Suprapubic skin (tissue), 4 donors: ENCODE results near the gene CAMK1D. TPM values are rescaled to one million over a fixed set of nuclear protein-coding genes. Genes with fewer than 3 reads are reported as not detected.
"Not testable (repeated sequence)": the region's sequence is repeated elsewhere in the genome, so short reads cannot be mapped to it uniquely, and the experiment has no call there.

Source experiments
- DNase-seq, 2 donors: peaks; one replicate each; pipeline ENCODE4 v3.0.0-alpha.2; 2019; ENCODE audit warnings: low spot score in 2 of 2
- H3K27ac ChIP-seq: fragments of 200-600 bp; sonication (generic); one replicate; pipeline ENCODE4 v1.5.1; 2019
- H3K27me3 ChIP-seq: fragments of 200-600 bp; sonication (generic); one replicate; pipeline ENCODE4 v1.5.1; 2019
- H3K36me3 ChIP-seq: fragments of 200-600 bp; sonication (generic); one replicate; pipeline ENCODE4 v1.5.1; 2019
- H3K4me1 ChIP-seq: fragments of 200-600 bp; sonication (generic); one replicate; pipeline ENCODE4 v1.5.1; 2019
- H3K4me3 ChIP-seq: fragments of 200-600 bp; sonication (generic); one replicate; pipeline ENCODE4 v1.5.1; 2019; ENCODE audit warnings: mild to moderate bottlenecking
- H3K9me3 ChIP-seq: fragments of 200-600 bp; sonication (generic); one replicate; pipeline ENCODE4 v1.5.1; 2019
- CTCF ChIP-seq, 2 donors: fragments of 200-600 bp in 1 of 2; fragments of 450-650 bp in 1 of 2; sonication (generic) in 1 of 2; IDR thresholded peaks; one replicate each; pipeline ENCODE4 v1.5.1; 2016 to 2019; ENCODE audit warnings: antibody characterized with exemption in 2 of 2, mild to moderate bottlenecking in 1 of 2, moderate library complexity in 1 of 2
- EP300 ChIP-seq: sonication (generic); formaldehyde crosslinking; IDR thresholded peaks from one replicate; pipeline ENCODE4 v1.6.1; 2017; ENCODE audit warnings: antibody characterized with exemption
- POLR2A ChIP-seq, 2 donors: fragments of 450-650 bp; IDR thresholded peaks; one replicate each; pipeline ENCODE4 v1.6.1; 2017; ENCODE audit warnings: antibody characterized with exemption in 2 of 2, mild to moderate bottlenecking in 2 of 2, moderate library complexity in 2 of 2
- POLR2AphosphoS5 ChIP-seq, 3 donors: sonication (generic); formaldehyde crosslinking; IDR thresholded peaks; one replicate each; pipeline ENCODE4 v1.6.1; 2017; ENCODE audit warnings: antibody characterized with exemption in 3 of 3
- WGBS: methylation state at CpG from one replicate; pipeline ENCODE4 v1.1.5; 2018; 5-methylcytosine and 5-hydroxymethylcytosine counted together
- total RNA-seq, 4 donors: library from RNA; depleted of rRNA; stranded (reverse); fragments of >200 nt; gene quantifications; one replicate each; pipeline ENCODE4 v1.1.0, GENCODE V29; 2016

Gene CAMK1D
- total RNA-seq, 4 donors from 2014 or later: 26.4 to 31.3 (median 30.2) TPM

DNA sequence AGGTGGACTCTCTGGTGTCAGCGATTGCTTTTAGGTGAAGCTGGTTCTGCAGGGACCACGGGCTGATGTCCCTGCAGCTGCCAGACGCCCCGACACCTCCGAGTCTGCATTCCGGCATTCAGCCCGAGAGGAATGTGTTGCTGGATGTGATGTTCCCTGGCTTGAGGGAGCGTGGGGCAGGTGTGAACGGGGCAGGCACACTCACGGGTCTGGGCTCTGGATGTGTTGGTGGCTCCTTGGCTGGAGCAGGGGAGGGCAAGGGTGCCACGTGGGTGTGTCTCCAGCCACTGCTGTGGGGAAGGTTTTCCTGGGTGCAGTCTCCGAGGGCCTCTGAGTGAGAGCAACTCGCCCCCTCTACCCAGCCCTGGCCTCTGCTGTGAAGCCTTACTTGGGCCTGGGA is 140.5 kb downstream of the CAMK1D start:
- no peaks in the 10 kb centered on the region for H3K9me3 ChIP-seq
- H3K27ac ChIP-seq: no peak overlapping the region
- TF ChIP-seq POLR2AphosphoS5 (IDR thresholded peaks at IDR 0.05) (no peak), CTCF (IDR thresholded peaks at IDR 0.05) (no peak), POLR2A (IDR thresholded peaks at IDR 0.05) (no peak), EP300 (no peak)
- no peak overlapping the region for H3K4me3 ChIP-seq
- no peaks in the 10 kb centered on the region for H3K4me1 ChIP-seq
- no peaks in the 10 kb centered on the region for H3K36me3 ChIP-seq
- WGBS: 56% methylated on average over 9 of the region's 13 CpGs
- no peak for DNase-seq
- H3K27me3 ChIP-seq: no peaks in the 10 kb centered on the region

DNA sequence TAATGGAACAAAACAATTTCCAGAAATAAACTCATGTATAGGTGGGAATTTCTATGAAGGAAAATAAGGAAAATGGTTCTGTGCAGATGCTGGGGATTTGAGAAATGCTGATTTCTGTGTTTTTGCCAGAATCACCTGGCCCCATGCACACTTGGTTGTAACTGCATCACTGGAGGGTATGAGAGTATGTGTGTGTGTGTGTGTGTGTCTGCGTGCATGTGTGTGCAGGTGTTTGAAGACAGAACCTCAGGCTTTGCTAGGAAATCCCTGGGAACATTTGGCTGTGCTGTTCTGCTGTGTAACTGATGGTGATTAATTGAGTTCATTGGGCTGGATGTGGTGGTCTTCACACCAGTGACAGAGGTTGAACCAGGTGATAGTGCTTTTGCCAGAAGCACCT is 141.6 kb downstream of the CAMK1D start:
- no peak for DNase-seq
- H3K27ac ChIP-seq: no peak overlapping the region
- TF ChIP-seq CTCF (IDR thresholded peaks at IDR 0.05) (no peak), POLR2AphosphoS5 (IDR thresholded peaks at IDR 0.05) (no peak), EP300 (no peak), POLR2A (IDR thresholded peaks at IDR 0.05) (no peak)
- no peaks in the 10 kb centered on the region for H3K4me1 ChIP-seq
- no peaks in the 10 kb centered on the region for H3K9me3 ChIP-seq
- no peaks in the 10 kb centered on the region for H3K36me3 ChIP-seq
- H3K27me3 ChIP-seq: no peaks in the 10 kb centered on the region
- H3K4me3 ChIP-seq: no peak overlapping the region
- WGBS: 93% methylated on average over 1 of the region's 1 CpG

DNA sequence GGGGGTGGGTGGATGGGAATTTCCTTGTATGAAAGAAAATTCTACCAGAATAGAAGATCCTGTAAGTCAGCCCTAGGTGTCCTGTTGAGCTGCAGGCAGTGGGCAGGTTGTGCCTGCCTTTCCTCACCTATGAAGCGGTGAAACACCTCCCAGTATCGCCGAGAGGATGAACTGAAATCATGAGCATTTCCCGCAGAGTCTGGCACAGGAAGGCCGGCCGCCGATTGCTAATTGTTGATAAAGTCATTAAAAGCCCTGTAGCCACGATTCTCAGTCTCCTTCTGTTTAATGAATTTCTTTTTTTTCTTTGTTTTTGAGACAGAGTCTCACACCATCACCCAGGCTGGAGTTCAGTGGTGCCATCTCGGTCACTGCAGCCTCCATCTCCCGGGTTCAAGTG is 142.1 kb downstream of the CAMK1D start:
- no peak for DNase-seq
- Histone ChIP-seq H3K9me3 (no peaks in the 10 kb centered on the region), H3K27me3 (no peaks in the 10 kb centered on the region), H3K4me3 (no peak overlapping the region), H3K4me1 (no peaks in the 10 kb centered on the region), H3K36me3 (no peaks in the 10 kb centered on the region), H3K27ac (no peak overlapping the region)
- 75% methylated on average over 10 of the region's 10 CpGs for WGBS
- no peak for TF ChIP-seq POLR2AphosphoS5 (IDR thresholded peaks at IDR 0.05)
- TF ChIP-seq CTCF (IDR thresholded peaks at IDR 0.05): no peak
- no peak for TF ChIP-seq POLR2A (IDR thresholded peaks at IDR 0.05)
- TF ChIP-seq EP300: no peak

GRCh38 chr10:12492016-12492415 is 142.7 kb downstream of the CAMK1D start:
- 91% methylated on average over 8 of the region's 8 CpGs for WGBS
- Histone ChIP-seq H3K27me3 (no peaks in the 10 kb centered on the region), H3K36me3 (no peaks in the 10 kb centered on the region), H3K4me1 (no peaks in the 10 kb centered on the region), H3K27ac (no peak overlapping the region), H3K9me3 (no peaks in the 10 kb centered on the region), H3K4me3 (no peak overlapping the region)
- TF ChIP-seq EP300 (no peak), POLR2A (IDR thresholded peaks at IDR 0.05) (no peak), POLR2AphosphoS5 (IDR thresholded peaks at IDR 0.05) (no peak), CTCF (IDR thresholded peaks at IDR 0.05) (no peak)
- no peak for DNase-seq

DNA sequence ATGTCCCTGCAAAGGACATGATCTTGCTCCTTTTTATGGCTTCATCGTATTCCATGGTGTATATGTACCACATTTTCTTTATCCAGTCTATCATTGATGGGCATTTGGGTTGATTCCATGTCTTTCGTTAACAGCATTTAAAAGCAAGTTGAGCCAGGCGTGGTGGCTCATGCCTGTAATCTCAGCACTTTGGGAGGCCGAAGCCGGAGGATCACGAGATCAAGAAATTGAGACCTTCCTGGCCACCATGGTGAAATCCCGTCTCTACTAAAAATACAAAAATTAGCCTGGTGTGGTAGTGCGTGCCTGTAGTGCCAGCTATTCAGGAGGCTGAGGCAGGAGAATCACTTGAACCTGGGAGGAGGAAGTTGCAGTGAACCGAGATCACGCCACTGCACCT is 147.7 kb downstream of the CAMK1D start:
- peaks cover 19% of the 10 kb centered on the region for H3K4me1 ChIP-seq
- 90% methylated on average over 10 of the region's 10 CpGs for WGBS
- not testable (repeated sequence) for H3K9me3 ChIP-seq, H3K27me3 ChIP-seq, H3K4me3 ChIP-seq, H3K27ac ChIP-seq, H3K36me3 ChIP-seq
- DNase-seq: peak; percentile 24 to 28
